Testis (tissue), 3 donors: Measurements from ENCODE around the gene BACH1. TPM values are rescaled to one million over a fixed set of nuclear protein-coding genes. Genes with fewer than 3 reads are reported as not detected.
"Not testable (repeated sequence)": the region's sequence is repeated elsewhere in the genome, so short reads cannot be mapped to it uniquely, and the experiment has no call there.

Experiments used
- DNase-seq: peaks from one replicate; pipeline ENCODE4 v3.0.0-alpha.2; 2019
- H3K27ac ChIP-seq, 2 donors: fragments of 200-600 bp; sonication (generic); one replicate each; pipeline ENCODE4 v1.5.1; 2019
- H3K27me3 ChIP-seq: fragments of 200-600 bp; sonication (generic); one replicate; pipeline ENCODE4 v1.5.1; 2019
- H3K36me3 ChIP-seq: fragments of 200-600 bp; sonication (generic); one replicate; pipeline ENCODE4 v1.5.1; 2017; ENCODE audit warnings: low read depth; ENCODE audit errors: missing control alignments
- H3K4me1 ChIP-seq: fragments of 200-600 bp; sonication (generic); one replicate; pipeline ENCODE4 v1.5.1; 2019
- H3K4me3 ChIP-seq, 2 donors: fragments of 200-600 bp; sonication (generic); one replicate each; pipeline ENCODE4 v1.5.1; 2017 to 2019
- H3K9me3 ChIP-seq: fragments of 200-600 bp; sonication (generic); one replicate; pipeline ENCODE4 v1.5.1; 2017
- POLR2A ChIP-seq: fragments of 450-650 bp; IDR thresholded peaks from one replicate; pipeline ENCODE4 v1.6.1; 2017; ENCODE audit warnings: antibody characterized with exemption, mild to moderate bottlenecking, moderate library complexity
- WGBS, 2 donors: methylation state at CpG; one replicate each; pipeline ENCODE4 v1.1.5; 2018; 5-methylcytosine and 5-hydroxymethylcytosine counted together
- intact Hi-C: fragments of 100-400 bp; cut with DNase I; formaldehyde crosslinking; loops from one replicate; pipeline ENCODE4 v1.15.1; 2023; ENCODE audit warnings: low total_unique reads
- polyA plus RNA-seq: library from polyadenylated mRNA; stranded (reverse); fragments of 350-450 nt; fragmentation: Illumina TruSeq; extraction: RNeasy Lipid Tissue Mini Kit (QIAGEN cat#74804); gene quantifications from one replicate; pipeline ENCODE4 v1.2.3, GENCODE V29; 2014; ENCODE audit warnings: low read depth, low replicate concordance; ENCODE audit not compliant: insufficient read depth
- total RNA-seq, 2 donors: library from RNA; depleted of rRNA; stranded (reverse); fragments of >200 nt; gene quantifications; one replicate each; pipeline ENCODE4 v1.2.3, GENCODE V29; 2016
- TF ChIP-seq, protein P1 (sequence below), 3 experiments: fragments of 450-650 bp in 2 of 3; fragments of 200-600 bp in 1 of 3; sonication (generic) in 1 of 3; IDR thresholded peaks; one replicate each; pipeline ENCODE4 v1.5.1; 2016 to 2019; ENCODE audit warnings: antibody characterized with exemption in 3 of 3, mild to moderate bottlenecking in 2 of 3, moderate library complexity in 1 of 3

BACH1 gene
- total and polyA plus RNA-seq, 3 donors from 2014 or later: 41.9 to 57.7 (median 43.9) TPM

DNA sequence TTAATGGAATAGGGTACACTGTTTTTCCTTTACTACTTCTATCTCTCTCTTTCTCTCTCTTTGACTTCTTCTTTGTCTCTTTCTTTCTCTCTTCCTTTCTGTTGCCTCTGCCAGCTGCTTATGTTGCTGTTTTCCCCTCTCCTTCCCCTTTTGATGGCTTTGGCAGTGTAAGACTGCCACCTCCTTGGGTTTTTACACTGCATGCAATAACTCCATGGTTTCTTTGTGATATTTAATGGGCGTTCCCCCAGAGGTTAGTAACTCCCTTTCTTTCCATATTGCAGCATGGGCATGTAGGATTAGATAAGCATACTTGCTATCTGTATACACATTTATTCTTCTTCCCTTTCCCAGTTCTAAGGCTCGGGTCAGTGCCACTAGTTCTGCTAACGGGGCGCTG is 58.1 kb downstream of the BACH1 start:
- DNase-seq, H3K4me3 ChIP-seq, H3K27ac ChIP-seq, H3K36me3 ChIP-seq, H3K9me3 ChIP-seq, H3K27me3 ChIP-seq, intact Hi-C loops, H3K4me1 ChIP-seq: not testable (repeated sequence)
- 92 to 98% methylated on average over 4 of the region's 4 CpGs for WGBS, 2 donors

DNA sequence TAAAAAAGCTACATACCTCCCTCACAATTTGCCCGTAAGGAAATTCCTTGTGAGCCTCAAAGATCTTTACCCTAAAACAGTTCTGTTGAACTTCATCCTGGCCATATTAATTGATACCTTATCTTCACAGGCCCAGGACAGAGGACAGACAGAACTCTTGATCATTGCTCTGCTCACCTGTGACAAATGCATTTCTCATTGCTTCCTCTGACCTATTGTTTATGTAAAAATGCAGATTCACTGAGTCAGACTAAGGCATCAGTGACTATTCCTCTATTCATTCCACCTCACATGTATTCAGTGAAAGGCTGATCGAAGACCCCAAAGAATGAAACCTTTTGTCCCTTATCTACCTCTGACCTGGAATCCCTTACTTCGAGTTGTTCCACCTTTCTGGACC is 61.0 kb downstream of the BACH1 start:
- H3K36me3 ChIP-seq: no peaks in the 10 kb centered on the region
- no peaks in the 10 kb centered on the region for H3K4me1 ChIP-seq
- no peak for TF ChIP-seq POLR2A
- TF ChIP-seq, protein P1, sequence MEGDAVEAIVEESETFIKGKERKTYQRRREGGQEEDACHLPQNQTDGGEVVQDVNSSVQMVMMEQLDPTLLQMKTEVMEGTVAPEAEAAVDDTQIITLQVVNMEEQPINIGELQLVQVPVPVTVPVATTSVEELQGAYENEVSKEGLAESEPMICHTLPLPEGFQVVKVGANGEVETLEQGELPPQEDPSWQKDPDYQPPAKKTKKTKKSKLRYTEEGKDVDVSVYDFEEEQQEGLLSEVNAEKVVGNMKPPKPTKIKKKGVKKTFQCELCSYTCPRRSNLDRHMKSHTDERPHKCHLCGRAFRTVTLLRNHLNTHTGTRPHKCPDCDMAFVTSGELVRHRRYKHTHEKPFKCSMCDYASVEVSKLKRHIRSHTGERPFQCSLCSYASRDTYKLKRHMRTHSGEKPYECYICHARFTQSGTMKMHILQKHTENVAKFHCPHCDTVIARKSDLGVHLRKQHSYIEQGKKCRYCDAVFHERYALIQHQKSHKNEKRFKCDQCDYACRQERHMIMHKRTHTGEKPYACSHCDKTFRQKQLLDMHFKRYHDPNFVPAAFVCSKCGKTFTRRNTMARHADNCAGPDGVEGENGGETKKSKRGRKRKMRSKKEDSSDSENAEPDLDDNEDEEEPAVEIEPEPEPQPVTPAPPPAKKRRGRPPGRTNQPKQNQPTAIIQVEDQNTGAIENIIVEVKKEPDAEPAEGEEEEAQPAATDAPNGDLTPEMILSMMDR (IDR thresholded peaks at IDR 0.05): no peak
- no peaks in the 10 kb centered on the region for H3K27me3 ChIP-seq
- 97% methylated on average over 3 of the region's 3 CpGs for WGBS, 2 donors
- no peaks in the 10 kb centered on the region for H3K9me3 ChIP-seq
- H3K27ac ChIP-seq: no peak overlapping the region
- no peak for DNase-seq
- H3K4me3 ChIP-seq: no peak overlapping the region
- intact Hi-C loops: no loop called here

DNA sequence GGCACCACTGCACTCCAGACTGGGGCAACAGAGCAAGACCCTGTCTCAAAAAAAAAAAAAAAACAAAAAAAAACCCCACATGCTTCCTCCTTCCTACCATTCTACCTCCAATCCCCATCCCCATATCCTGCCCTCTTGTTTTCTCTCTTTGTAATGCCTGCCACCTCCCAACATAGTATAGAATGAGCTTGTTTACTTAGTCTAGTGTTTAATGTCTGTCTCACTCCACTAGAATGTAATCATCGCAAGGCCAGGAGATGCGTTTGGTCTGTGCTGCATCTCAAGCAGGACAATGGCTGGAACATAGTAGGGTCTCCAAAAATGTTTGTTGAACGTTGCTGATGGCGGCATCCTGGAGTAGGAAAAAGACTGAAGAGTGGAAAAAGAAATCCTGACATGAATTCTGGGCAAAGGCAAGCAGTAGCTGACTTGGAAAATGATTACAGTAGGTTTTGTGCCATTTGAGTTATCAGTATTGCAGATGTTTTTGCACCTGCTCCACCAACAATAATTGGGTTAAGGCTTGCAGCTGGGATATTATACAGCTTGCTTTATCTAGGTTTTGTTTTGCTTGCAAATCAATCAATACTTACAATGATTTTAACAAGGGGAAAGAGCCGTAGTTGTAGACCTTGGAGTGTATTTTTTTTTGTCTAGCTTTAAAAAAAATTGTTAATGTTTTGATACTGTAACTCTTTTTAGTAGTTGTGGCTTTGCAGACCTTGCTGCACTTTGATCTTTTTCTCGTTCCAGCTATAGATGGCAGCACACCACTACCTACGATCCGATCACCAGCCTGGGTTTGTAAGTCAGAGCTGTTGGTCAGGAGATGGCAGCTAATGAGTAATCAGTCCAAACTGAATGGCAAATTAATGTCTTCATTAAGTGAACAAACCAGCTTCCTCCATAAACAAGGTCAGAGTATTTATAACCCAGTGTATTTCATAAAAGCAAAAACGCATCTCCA is 62.4 kb downstream of the BACH1 start:
- H3K4me1 ChIP-seq: no peaks in the 10 kb centered on the region
- H3K4me3 ChIP-seq: no peak overlapping the region
- WGBS, 2 donors: 71 to 77% methylated on average over 9 of the region's 9 CpGs
- TF ChIP-seq, protein P1 (IDR thresholded peaks at IDR 0.05): no peak
- no peak for TF ChIP-seq POLR2A
- no peak for DNase-seq
- no peak overlapping the region for H3K27ac ChIP-seq
- intact Hi-C loops: no loop called here
- no peaks in the 10 kb centered on the region for H3K36me3 ChIP-seq
- H3K9me3 ChIP-seq: no peaks in the 10 kb centered on the region
- no peaks in the 10 kb centered on the region for H3K27me3 ChIP-seq

DNA sequence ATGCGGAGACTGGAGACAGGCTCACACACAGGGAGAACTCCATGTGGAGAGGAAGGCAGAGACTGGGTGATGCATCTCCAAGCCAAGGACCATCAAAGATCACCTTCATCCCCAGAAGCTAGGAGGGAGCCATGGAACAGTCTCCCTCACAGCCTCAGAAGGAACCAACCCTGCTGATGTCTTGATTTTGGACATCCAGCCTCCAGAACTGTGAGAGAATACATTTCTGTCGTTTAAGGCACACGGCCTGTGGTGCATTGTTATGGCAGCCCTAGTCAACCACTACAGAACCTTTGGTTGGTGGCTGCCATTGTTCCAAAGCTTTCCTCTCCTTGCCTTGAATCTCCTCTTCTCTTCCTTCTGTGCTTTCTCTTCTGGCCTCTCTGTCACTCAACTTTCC is 64.0 kb downstream of the BACH1 start:
- WGBS, 2 donors: 97 to 99% methylated on average over 3 of the region's 3 CpGs
- DNase-seq: no peak
- Histone ChIP-seq H3K4me3 (no peak overlapping the region), H3K27ac (no peak overlapping the region), H3K9me3 (no peaks in the 10 kb centered on the region), H3K4me1 (no peaks in the 10 kb centered on the region), H3K36me3 (no peaks in the 10 kb centered on the region), H3K27me3 (no peaks in the 10 kb centered on the region)
- no peak for TF ChIP-seq POLR2A
- TF ChIP-seq, protein P1 (IDR thresholded peaks at IDR 0.05): no peak
- intact Hi-C loops: no loop called here

DNA sequence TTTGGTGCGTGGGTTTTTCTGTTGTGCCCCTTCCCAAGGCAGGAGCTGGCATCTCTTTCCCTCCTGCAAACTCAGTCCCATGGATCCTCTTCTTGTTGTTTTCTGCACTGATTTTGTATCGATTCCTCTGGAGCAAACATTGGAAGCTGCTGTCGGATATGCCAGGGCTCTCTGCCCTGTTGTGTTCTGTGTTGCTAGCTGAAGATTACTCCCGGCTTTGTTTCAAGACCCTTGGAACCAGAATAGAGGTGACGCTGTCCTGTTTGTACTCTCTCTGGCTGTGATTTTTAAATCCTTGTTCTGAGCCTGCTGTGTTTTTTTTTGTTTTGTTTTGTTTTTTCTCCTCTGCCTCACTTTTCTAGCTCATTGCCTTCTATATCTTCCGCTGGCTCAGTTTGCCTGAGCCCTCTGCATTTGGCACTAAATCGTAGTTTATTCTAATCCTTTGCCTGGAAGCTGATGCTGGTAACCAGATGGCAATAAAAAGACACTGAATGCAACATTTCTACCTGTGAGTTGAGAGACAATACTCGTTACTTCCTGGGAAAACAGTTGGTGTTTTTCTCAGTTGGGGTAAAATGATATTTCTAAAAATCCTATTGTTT is 67.0 kb downstream of the BACH1 start:
- Histone ChIP-seq H3K4me1 (no peaks in the 10 kb centered on the region), H3K36me3 (no peaks in the 10 kb centered on the region), H3K27me3 (no peaks in the 10 kb centered on the region), H3K4me3 (no peak overlapping the region), H3K27ac (no peak overlapping the region), H3K9me3 (no peaks in the 10 kb centered on the region)
- 67 to 72% methylated on average over 8 of the region's 8 CpGs for WGBS, 2 donors
- intact Hi-C loops: no loop called here
- DNase-seq: no peak
- TF ChIP-seq, protein P1 (IDR thresholded peaks at IDR 0.05): no peak
- TF ChIP-seq POLR2A: no peak
